Mesodermal cell (in vitro differentiated cells): ENCODE results near the gene NENF.
"Not testable (repeated sequence)": the region's sequence is repeated elsewhere in the genome, so short reads cannot be mapped to it uniquely, and the experiment has no call there.

Experiments used
- H3K27ac ChIP-seq: 2 replicates; pipeline ENCODE4 v1.7.0; 2013; ENCODE audit warnings: mild to moderate bottlenecking, low read depth, low read length, moderate library complexity; ENCODE audit not compliant: severe bottlenecking
- H3K36me3 ChIP-seq: 2 replicates; pipeline ENCODE4 v1.7.1; 2013; ENCODE audit warnings: mild to moderate bottlenecking, low read length, moderate library complexity; ENCODE audit not compliant: control insufficient read depth, insufficient read depth
- H3K4me1 ChIP-seq: one replicate; pipeline ENCODE4 v1.7.1; 2013; ENCODE audit warnings: mild to moderate bottlenecking, low read length; ENCODE audit not compliant: insufficient read depth, control insufficient read depth, poor library complexity, severe bottlenecking
- H3K4me3 ChIP-seq: 2 replicates; pipeline ENCODE4 v1.7.0; 2013; ENCODE audit warnings: low read length, control low read depth, mild to moderate bottlenecking; ENCODE audit not compliant: insufficient read depth, poor library complexity, severe bottlenecking; ENCODE audit errors: extremely low read depth
- H3K9me3 ChIP-seq: 2 replicates; pipeline ENCODE4 v1.7.1; 2013; ENCODE audit warnings: mild to moderate bottlenecking, low read length, moderate library complexity; ENCODE audit not compliant: control insufficient read depth
- WGBS, 2 experiments: methylation state at CpG; one replicate each; pipeline ENCODE4 v1.1.5; 2013; ENCODE audit warnings: missing lambda C conversion rate in 2 of 2; ENCODE audit not compliant: insufficient coverage in 2 of 2; 5-methylcytosine and 5-hydroxymethylcytosine counted together

Gene NENF

DNA sequence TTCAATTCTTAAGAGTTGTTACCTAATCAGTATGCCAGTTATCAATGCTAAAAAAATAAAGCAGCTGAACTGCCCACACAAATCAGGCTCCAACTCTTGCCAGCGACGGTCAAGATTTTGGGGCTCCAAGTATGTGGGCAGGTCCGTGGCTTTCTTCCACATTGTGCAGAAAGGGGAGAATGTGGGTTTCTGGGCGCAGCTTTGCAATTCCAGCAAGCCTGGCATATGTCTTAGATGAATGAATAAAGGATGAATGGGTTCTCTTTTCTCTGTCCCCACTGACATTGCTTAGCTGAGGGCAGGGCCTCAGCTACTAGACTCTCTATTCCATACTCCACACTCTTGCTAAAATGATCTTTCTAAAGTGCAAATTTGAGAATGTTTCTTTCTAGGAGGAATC is 42.4 kb downstream of the NENF start:
- Histone ChIP-seq H3K4me3 (no peak overlapping the region), H3K27ac (no peak overlapping the region), H3K4me1 (peaks cover 5% of the 10 kb centered on the region), H3K9me3 (no peaks in the 10 kb centered on the region), H3K36me3 (no peaks in the 10 kb centered on the region)
- 100% methylated on average over 4 of the region's 4 CpGs; no CpG with 5 or more reads in 1 of the 2 experiments for WGBS, 2 experiments

DNA sequence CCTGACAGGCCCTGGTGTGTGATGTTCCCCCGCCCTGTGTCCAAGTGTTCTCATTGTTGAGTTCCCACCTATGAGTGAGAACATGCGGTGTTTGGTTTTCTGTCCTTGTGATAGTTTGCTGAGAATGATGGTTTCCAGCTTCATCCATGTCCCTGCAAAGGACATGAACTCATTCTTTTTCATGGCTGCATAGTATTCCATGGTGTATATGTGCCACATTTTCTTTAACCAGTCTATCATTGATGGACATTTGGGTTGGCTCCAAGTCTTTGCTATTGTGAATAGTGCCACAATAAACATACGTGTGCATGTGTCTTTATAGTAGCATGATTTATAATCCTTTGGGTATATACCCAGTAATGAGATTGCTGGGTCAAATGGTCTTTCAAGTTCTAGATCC is 43.1 kb downstream of the NENF start:
- not testable (repeated sequence) for H3K36me3 ChIP-seq, H3K4me1 ChIP-seq, H3K4me3 ChIP-seq, H3K9me3 ChIP-seq, H3K27ac ChIP-seq
- WGBS, 2 experiments, result no CpG with 5 or more reads among the region's 3 CpGs

DNA sequence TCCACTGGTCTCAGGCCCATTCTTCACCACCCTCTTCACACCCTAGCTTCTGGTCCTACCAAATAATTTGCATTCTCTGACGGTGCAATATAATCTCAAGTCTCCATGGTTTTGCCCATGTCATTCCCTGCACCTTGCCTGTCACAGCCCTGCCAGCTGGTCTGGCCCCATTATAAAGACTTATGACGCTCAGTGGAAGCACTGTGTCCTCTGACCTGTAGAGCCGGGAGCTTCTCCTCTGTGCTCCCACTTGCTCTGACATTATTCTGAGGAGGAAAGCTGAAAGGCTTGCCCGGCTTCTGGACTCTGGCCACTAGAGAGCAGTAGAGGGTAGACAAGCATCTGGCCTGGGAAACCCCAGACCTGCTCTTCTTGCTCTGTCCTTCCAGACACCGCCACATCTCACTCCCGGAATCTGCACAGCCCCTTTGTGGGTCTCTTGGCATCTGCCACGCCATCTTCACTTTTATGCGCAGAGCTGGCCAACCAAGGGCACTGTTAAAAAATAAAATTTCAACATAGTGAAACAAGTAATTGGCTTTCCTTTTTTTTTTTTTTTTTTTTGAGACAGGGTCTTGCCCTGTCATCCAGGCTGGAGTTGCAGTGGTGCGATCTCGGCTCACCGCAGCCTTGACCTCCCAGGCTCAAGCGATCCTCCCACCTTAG is 44.4 kb downstream of the NENF start:
- no peaks in the 10 kb centered on the region for H3K36me3 ChIP-seq
- H3K4me3 ChIP-seq, result no peak overlapping the region
- H3K4me1 ChIP-seq, result peaks cover 5% of the 10 kb centered on the region
- H3K9me3 ChIP-seq, result no peaks in the 10 kb centered on the region
- H3K27ac ChIP-seq, result no peak overlapping the region
- 50 to 62% methylated on average over 8 of the region's 12 CpGs for WGBS, 2 experiments

DNA sequence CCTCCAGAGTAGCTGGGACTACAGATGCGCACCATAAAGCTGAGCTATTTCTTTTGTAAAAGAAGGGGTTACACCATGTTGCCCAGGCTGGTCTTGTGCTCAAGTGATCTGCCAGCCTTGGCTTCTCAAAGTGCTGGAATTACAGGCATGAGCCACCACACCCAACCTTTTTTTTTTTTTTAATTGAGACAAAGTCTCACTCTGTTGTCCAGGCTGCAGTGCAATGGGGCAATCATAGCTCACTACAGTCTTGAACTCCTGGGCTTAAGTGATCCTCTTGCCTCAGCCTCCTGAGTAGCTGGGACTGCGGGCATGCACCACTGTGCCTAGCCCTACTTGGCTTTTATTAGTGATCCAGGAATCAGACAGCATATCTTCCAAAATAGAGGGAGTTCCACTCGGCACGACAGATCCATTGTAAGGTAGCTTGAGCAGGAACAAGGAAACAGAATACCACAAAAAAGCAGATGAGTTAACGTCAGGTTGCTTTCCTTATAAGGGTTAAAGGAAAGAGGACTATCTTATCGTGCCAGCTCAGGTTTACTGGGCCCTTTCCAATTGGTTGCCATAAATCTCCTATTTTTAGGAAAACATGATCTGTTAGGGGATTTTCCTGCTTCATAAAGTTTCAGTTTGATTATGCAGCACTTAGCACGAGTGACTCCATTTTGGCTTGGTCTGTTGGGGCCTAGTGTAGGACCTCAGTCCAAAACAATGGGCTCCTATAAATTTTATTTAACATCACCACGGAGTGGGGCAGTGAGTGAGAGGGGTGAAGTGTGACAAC is 45.2 kb downstream of the NENF start:
- H3K4me1 ChIP-seq, result peaks cover 9% of the 10 kb centered on the region
- H3K4me3 ChIP-seq, result no peak overlapping the region
- H3K27ac ChIP-seq, result no peak overlapping the region
- no peaks in the 10 kb centered on the region for H3K36me3 ChIP-seq
- 90 to 98% methylated on average over 5 to 7 of the region's 8 CpGs for WGBS, 2 experiments
- no peaks in the 10 kb centered on the region for H3K9me3 ChIP-seq

DNA sequence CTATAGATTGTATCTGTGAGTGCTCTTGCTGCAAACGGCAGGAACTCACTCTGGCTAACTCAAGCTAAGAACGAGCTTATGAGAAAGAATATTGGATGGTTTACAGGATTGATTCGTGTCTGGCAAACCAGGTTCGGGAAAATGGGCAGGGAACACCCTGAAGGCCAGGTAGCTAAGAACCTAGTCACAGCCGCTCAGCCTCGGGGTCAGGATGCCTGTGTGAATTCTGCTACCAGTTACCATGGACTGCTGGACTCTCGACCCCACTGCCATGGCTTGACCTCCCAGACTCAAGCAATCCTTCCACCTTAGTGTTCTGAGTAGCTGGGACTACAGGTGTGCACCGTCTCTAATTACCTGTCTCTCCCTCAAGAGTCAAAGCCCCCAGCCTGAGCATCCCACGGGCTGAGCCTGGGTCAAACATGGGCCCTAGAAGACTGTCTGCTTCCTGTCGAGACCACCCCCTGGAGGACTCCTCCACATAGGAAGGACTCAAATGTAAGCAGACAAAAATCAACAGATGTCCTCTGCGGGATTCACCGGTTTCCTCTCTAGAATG is 45.8 kb downstream of the NENF start:
- H3K4me1 ChIP-seq, result peaks cover 9% of the 10 kb centered on the region
- no peak overlapping the region for H3K4me3 ChIP-seq
- no peaks in the 10 kb centered on the region for H3K36me3 ChIP-seq
- H3K27ac ChIP-seq, result no peak overlapping the region
- WGBS, 2 experiments, result 87 to 95% methylated on average over 7 to 11 of the region's 12 CpGs
- H3K9me3 ChIP-seq, result no peaks in the 10 kb centered on the region

DNA sequence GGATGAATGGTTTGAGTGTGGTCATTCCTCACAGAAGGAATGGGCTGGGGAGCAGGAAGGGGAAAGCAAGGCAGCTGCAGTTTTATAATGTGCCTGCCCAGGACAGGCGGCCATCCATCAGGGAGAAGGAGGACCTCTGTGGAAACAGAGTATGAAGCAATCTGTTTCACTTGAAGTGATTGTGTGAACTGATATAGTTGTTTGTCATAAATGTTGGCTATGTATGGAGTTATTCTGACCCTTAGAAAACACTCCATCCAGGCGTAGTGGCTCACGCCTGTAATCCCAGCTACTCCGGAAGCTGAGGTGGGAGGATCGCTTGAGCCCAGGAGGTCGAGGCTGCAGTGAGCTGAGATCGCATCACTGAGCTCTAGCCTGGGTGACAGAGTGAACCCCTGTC is 46.5 kb downstream of the NENF start:
- H3K4me1 ChIP-seq, result peaks cover 9% of the 10 kb centered on the region
- H3K36me3 ChIP-seq, result no peaks in the 10 kb centered on the region
- no peaks in the 10 kb centered on the region for H3K9me3 ChIP-seq
- WGBS, 2 experiments, result 77 to 79% methylated on average over 7 of the region's 7 CpGs
- no peak overlapping the region for H3K27ac ChIP-seq
- H3K4me3 ChIP-seq, result no peak overlapping the region

DNA sequence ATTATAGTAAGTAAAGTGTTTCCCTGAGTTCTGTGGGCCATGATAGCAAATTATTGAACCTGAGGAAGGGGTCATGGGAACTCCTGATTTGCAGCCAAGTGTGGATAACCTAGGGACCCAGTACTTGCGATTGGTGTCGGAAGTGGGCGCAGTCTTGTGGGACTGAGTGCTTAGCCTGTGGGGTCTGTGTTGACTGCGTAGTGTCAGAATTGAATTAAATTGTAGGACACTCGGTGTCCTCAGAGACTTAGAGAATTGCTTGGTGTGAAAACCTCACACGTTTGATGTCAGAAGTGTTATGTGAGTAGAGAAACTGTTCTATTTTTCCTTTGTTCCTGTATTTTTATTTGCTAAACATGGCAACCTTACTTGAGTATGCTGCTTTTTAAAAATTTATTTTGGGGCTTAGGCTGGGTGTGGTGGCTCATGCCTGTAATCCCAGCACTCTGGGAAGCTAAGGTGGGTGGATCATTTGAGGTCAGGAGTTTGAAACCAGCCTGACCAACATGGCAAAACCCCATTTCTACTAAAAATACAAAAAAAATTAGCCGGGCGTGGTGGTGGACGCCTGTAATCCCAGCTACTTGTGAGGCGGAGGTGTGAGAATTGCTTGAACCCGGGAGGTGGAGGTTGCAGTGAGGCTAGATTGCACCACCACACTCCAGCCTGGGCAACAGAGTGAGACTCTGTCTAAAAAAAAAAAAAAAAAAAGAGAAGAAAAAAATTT is 48.2 kb downstream of the NENF start:
- H3K9me3 ChIP-seq, H3K4me3 ChIP-seq, H3K27ac ChIP-seq, H3K36me3 ChIP-seq: not testable (repeated sequence)
- peaks cover 17% of the 10 kb centered on the region for H3K4me1 ChIP-seq
- 93% methylated on average over 6 to 7 of the region's 11 CpGs for WGBS, 2 experiments

DNA sequence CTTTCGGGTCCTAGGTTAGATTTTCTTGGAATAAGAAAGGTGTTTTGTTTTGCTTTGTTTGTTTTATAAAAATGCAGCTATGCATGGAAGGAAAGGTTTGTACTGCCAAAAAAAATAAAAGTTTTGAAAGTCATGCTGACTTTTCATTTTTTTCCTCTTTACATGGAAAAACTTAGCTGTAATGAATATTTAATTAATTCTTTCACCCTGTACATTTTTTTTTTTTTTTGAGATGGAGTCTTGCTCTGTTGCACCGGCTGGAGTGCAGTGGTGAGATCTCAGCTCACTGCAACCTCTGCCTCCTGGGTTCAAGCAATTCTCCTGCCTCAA is 48.7 kb downstream of the NENF start:
- Histone ChIP-seq H3K4me3 (no peak overlapping the region), H3K27ac (no peak overlapping the region), H3K36me3 (no peaks in the 10 kb centered on the region), H3K9me3 (no peaks in the 10 kb centered on the region), H3K4me1 (peaks cover 17% of the 10 kb centered on the region)
- no CpG with 5 or more reads among the region's 2 CpGs for WGBS, 2 experiments

DNA sequence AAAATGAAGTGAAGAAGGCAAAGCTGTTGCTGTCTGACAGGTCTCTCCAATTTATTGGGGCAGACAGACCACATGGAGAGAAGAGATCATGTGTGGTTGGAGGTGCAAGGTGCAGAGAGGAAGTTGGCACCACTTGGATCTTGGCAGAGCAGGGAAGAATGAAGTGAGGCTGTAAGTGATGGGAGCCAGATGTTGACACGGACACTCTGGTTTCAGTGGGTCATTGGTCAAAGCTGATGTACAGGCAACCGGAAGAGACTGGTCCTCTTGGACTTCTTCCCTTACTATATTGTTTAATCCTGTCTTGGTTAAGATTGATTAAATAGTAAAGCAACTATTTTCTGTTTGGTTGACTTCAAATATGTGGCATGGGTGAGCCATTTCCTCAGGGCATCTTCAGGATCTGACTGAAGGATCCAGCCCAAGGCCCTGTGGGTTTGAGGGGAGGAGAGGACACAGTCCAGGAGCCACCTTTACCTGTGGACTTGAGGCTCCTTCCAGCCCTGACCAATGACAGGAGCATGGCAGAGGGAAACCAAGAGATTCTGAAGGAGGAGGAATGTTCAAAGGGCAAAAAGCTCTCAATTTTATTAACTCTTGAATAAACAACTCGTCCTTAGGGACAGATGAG is 49.4 kb downstream of the NENF start:
- 91 to 92% methylated on average over 2 of the region's 3 CpGs for WGBS, 2 experiments
- no peaks in the 10 kb centered on the region for H3K36me3 ChIP-seq
- H3K4me3 ChIP-seq, result no peak overlapping the region
- H3K9me3 ChIP-seq, result no peaks in the 10 kb centered on the region
- H3K4me1 ChIP-seq, result peaks cover 17% of the 10 kb centered on the region
- H3K27ac ChIP-seq, result no peak overlapping the region

DNA sequence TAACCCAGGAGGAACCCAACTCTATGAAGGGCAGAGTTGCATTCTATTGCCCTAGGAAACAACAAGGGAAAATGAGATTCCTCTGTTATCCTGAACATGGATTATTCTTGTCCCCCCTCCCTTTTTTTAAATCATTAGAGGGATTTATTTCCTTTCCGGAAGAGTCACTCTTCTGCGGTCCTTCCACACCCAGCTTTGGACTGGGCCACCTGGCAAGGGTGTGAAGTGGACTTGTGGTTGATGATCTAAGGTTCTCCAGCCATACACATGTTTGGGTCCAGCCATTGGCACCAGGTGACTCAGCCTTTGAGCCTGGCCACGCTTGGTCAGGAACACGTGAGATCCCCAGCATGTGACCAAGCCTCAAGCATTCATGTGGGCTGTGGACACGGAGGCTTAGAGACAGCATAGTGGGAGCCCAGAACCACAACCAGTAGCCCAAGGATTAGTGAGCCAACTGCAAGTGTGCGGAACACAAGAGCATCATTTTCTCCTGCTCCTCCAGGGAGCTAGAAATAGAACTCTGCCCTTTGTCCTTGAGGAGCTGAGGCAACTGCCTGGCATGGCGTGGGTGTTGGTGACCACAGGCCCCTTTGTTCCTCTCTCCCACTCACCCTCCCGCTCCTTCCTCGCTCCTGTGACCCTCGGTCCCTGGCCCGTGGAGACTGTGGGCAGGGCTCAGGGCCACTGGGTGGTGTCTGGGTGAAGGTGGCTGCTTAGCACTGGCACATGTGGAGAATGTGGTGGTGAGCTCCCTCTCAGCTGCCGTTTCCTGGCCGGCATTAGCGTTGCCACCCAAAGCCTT is 50.1 kb downstream of the NENF start:
- WGBS, 2 experiments, result 86 to 92% methylated on average over 8 of the region's 14 CpGs
- Histone ChIP-seq H3K4me1 (peaks cover 17% of the 10 kb centered on the region), H3K36me3 (no peaks in the 10 kb centered on the region), H3K27ac (no peak overlapping the region), H3K4me3 (no peak overlapping the region), H3K9me3 (no peaks in the 10 kb centered on the region)
